ENCODE measurements around the gene MRM2. TPM values are rescaled to one million over a fixed set of nuclear protein-coding genes. Genes with fewer than 3 reads are reported as not detected.

MRM2 gene
- total and polyA plus RNA-seq, 10 of the 15 experiments (the other 5 are each of a cell fraction or from before 2014, with no cell fraction given): 43.2 to 128 (median 71.4) TPM

GRCh38 chr7:2288503-2288902 is 46.5 kb upstream of the MRM2 start (continued):
- TF ChIP-seq RAD51 (IDR thresholded peaks at IDR 0.05) (no peak), BCL11A (IDR thresholded peaks at IDR 0.05; ENCODE audit: low read depth, low read length) (no peak), E2F8 (IDR thresholded peaks at IDR 0.05; ENCODE audit: low read depth, partially characterized antibody) (no peak), MAX (IDR thresholded peaks at IDR 0.05; ENCODE audit: low read depth, low read length) (no peak), CEBPZ (IDR thresholded peaks at IDR 0.05; ENCODE audit: low read depth, low read length) (no peak), CREM (IDR thresholded peaks at IDR 0.05; ENCODE audit: low read depth) (no peak), JUND (IDR thresholded peaks at IDR 0.05; ENCODE audit: low read depth, low read length) (no peak), MTA3 (IDR thresholded peaks at IDR 0.05; ENCODE audit: borderline replicate concordance, low read length) (0 out of 2 replicates have a peak, but pooled peaks have one; percentile 32), SUZ12 (IDR thresholded peaks at IDR 0.05; ENCODE audit: unreplicated experiment) (no peak), REST (IDR thresholded peaks at IDR 0.05; ENCODE audit: low read depth, low read length) (no peak), SMAD1 (IDR thresholded peaks at IDR 0.05; ENCODE audit: low read depth, partially characterized antibody) (no peak), SUPT20H (IDR thresholded peaks at IDR 0.05; ENCODE audit: borderline replicate concordance, control insufficient read depth, low read depth, low read length) (no peak), NR2C2 (IDR thresholded peaks at IDR 0.05; ENCODE audit: borderline replicate concordance, control insufficient read depth, insufficient read length, low read depth) (no peak), TARDBP (IDR thresholded peaks at IDR 0.05; ENCODE audit: borderline replicate concordance) (no peak), USF1 (IDR thresholded peaks at IDR 0.05; ENCODE audit: borderline replicate concordance, extremely low read length, insufficient read depth, low read depth, low read length) (no peak), PAX8 (IDR thresholded peaks at IDR 0.05) (no peak), JUNB (IDR thresholded peaks at IDR 0.05) (0 out of 2 replicates have a peak, but pooled peaks have one; percentile 1), ATF3 (IDR thresholded peaks at IDR 0.05; ENCODE audit: borderline replicate concordance, extremely low read depth, low read depth, low read length) (no peak)
